Stimulated activated CD8-positive, alpha-beta memory T cell treated with anti-CD3 and anti-CD28 coated beads, Interleukin-12 subunit alpha, Interleukin-12 subunit beta, amount 100 ng/mL, for 1 hour (primary cell): ENCODE data around the gene CALML4.

Source experiments
- DNase-seq: peaks from one replicate; pipeline ENCODE4 v3.0.0-alpha.2; 2020; ENCODE audit warnings: low read depth

The CALML4 gene

DNA sequence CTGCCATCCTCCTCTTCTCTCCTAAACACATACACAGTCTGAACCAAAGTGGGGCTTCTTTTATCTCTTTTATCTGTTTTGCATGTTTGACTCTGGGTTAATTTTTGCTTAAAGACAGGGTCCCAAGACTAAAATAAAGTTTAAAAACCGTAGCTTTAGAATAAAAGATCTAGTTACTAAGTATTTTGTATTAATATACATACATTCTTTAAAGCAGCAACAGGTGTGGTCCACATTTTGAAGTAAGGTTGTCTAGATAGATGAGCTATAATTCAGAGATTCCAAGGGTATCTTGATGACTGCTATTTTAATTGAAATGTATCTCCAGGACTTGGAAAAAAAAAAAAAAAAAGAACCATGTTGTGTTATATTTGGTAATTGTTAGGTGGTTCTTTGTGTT lies 61.3 kb downstream of the CALML4 start:
- no peak for DNase-seq

DNA sequence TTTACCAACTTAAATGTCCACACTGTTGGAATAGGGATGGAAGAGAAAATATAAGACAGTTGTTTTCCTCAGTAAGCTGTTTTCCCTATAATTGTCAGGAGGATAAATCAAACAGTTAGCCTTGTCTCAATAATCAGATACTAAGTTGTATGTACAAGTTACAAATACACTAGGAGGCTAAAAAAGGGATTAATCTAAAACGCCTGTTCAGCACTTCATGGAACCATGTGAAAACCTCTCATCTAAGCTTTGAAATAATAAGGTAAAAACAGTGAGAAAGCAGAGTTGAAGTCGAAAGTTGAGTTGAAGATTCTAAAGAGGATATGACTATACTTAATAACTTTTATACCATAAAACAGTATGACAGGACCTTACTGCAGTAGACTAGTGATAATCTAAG lies 62.0 kb downstream of the CALML4 start:
- DNase-seq, result no peak
